Measurements from ENCODE around the gene PBXIP1. TPM values are rescaled to one million over a fixed set of nuclear protein-coding genes. Genes with fewer than 3 reads are reported as not detected.

Gene PBXIP1
- total and polyA plus RNA-seq, 2 of the 13 experiments (the other 11 are each of a cell fraction or from before 2014, with no cell fraction given), result 16.3 to 31.9 TPM

DNA sequence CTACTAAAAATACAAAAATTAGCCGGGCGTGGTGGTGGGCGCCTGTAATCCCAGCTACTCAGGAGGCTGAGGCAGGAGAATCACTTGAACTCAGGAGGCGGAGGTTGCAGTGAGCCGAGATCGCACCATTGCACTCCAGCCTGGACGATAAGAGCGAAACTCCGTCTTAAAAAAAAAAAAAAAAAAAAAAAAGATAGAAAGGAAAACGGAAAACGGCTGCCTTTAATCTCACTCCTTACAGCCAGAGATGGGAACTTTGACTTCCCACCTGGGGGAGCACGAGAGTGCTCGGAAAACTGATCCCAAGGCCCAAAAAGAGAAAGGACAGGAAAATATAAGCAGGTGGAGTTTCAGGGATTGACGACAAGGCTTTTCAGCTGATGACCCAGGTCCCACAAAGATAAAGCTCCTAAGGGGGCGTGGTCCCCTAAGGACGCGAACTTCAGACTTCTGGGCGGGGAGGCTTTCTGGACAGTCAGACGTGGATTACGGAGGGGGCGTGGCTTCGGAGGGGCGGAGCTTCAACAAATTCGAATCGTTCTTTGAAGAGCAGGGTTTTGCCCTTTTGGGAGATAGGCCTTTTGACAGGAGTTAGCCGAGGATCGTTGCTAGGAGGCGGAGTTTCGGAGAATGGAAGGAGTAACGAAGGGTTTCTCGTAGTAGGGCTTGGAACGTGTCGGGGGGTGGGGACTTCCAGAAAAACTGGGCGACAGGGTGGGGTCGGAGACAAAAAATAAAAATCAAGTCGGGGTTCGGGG, 17.6 kb upstream of the PBXIP1 start (continued):
- peak; percentile 43; the same call in 1 of the 2 replicates for TF ChIP-seq NCOR1 (IDR thresholded peaks at IDR 0.05; ENCODE audit: borderline replicate concordance, low read length)
- no peak for TF ChIP-seq ZSCAN9 (CRISPR knock-in tag; IDR thresholded peaks at IDR 0.05; ENCODE audit: borderline replicate concordance)
- TF ChIP-seq, protein P1, sequence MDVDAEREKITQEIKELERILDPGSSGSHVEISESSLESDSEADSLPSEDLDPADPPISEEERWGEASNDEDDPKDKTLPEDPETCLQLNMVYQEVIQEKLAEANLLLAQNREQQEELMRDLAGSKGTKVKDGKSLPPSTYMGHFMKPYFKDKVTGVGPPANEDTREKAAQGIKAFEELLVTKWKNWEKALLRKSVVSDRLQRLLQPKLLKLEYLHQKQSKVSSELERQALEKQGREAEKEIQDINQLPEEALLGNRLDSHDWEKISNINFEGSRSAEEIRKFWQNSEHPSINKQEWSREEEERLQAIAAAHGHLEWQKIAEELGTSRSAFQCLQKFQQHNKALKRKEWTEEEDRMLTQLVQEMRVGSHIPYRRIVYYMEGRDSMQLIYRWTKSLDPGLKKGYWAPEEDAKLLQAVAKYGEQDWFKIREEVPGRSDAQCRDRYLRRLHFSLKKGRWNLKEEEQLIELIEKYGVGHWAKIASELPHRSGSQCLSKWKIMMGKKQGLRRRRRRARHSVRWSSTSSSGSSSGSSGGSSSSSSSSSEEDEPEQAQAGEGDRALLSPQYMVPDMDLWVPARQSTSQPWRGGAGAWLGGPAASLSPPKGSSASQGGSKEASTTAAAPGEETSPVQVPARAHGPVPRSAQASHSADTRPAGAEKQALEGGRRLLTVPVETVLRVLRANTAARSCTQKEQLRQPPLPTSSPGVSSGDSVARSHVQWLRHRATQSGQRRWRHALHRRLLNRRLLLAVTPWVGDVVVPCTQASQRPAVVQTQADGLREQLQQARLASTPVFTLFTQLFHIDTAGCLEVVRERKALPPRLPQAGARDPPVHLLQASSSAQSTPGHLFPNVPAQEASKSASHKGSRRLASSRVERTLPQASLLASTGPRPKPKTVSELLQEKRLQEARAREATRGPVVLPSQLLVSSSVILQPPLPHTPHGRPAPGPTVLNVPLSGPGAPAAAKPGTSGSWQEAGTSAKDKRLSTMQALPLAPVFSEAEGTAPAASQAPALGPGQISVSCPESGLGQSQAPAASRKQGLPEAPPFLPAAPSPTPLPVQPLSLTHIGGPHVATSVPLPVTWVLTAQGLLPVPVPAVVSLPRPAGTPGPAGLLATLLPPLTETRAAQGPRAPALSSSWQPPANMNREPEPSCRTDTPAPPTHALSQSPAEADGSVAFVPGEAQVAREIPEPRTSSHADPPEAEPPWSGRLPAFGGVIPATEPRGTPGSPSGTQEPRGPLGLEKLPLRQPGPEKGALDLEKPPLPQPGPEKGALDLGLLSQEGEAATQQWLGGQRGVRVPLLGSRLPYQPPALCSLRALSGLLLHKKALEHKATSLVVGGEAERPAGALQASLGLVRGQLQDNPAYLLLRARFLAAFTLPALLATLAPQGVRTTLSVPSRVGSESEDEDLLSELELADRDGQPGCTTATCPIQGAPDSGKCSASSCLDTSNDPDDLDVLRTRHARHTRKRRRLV (CRISPR knock-in tag; IDR thresholded peaks at IDR 0.05), result no peak
- TF ChIP-seq ZNF569 (CRISPR knock-in tag; IDR thresholded peaks at IDR 0.05; ENCODE audit: borderline replicate concordance), result no peak
- peak; percentile 18; the same call in 1 of the 2 replicates for TF ChIP-seq YEATS4 (CRISPR knock-in tag; IDR thresholded peaks at IDR 0.05; ENCODE audit: borderline replicate concordance)
- TF ChIP-seq KLF16 (CRISPR knock-in tag; IDR thresholded peaks at IDR 0.05), result peak in 1 of 2 experiments; percentile 21; a peak in 1 of 4 replicates
- peak; percentile 64 for TF ChIP-seq PHF21A (CRISPR knock-in tag; IDR thresholded peaks at IDR 0.05)
- 0 out of 2 replicates have a peak, but pooled peaks have one; percentile 32 for TF ChIP-seq FOXK2 (IDR thresholded peaks at IDR 0.05)
- TF ChIP-seq NR2F6 (IDR thresholded peaks at IDR 0.05), result no peak
- TF ChIP-seq NR2F6 (CRISPR knock-in tag; IDR thresholded peaks at IDR 0.05), result peak; percentile 58
- TF ChIP-seq LCORL (IDR thresholded peaks at IDR 0.05), result no peak
- TF ChIP-seq LCORL (CRISPR knock-in tag; IDR thresholded peaks at IDR 0.05), result peak; percentile 56; the same call in 1 of the 2 replicates
- peak; percentile 12; the same call in 1 of the 2 replicates for TF ChIP-seq ZNF788 (CRISPR knock-in tag; IDR thresholded peaks at IDR 0.05; ENCODE audit: borderline replicate concordance)
- TF ChIP-seq, protein P2, sequence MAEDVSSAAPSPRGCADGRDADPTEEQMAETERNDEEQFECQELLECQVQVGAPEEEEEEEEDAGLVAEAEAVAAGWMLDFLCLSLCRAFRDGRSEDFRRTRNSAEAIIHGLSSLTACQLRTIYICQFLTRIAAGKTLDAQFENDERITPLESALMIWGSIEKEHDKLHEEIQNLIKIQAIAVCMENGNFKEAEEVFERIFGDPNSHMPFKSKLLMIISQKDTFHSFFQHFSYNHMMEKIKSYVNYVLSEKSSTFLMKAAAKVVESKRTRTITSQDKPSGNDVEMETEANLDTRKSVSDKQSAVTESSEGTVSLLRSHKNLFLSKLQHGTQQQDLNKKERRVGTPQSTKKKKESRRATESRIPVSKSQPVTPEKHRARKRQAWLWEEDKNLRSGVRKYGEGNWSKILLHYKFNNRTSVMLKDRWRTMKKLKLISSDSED (CRISPR knock-in tag; IDR thresholded peaks at IDR 0.05), result no peak
- 0 out of 2 replicates have a peak, but pooled peaks have one; percentile 25 for TF ChIP-seq HES4 (CRISPR knock-in tag; IDR thresholded peaks at IDR 0.05; ENCODE audit: borderline replicate concordance)
- TF ChIP-seq SP5 (CRISPR knock-in tag; IDR thresholded peaks at IDR 0.05; ENCODE audit: borderline replicate concordance, low read depth), result peak; percentile 99
- TF ChIP-seq ZNF615 (CRISPR knock-in tag; IDR thresholded peaks at IDR 0.05; ENCODE audit: borderline replicate concordance), result peak; percentile 32; the same call in 1 of the 2 replicates
- TF ChIP-seq SIN3A (IDR thresholded peaks at IDR 0.05; ENCODE audit: borderline replicate concordance, low read depth, low read length), result 0 out of 2 replicates have a peak, but pooled peaks have one; percentile 44
- TF ChIP-seq ZBTB7B (CRISPR knock-in tag; IDR thresholded peaks at IDR 0.05), result no peak; the same call in 1 of the 2 replicates
- TF ChIP-seq, protein P3, sequence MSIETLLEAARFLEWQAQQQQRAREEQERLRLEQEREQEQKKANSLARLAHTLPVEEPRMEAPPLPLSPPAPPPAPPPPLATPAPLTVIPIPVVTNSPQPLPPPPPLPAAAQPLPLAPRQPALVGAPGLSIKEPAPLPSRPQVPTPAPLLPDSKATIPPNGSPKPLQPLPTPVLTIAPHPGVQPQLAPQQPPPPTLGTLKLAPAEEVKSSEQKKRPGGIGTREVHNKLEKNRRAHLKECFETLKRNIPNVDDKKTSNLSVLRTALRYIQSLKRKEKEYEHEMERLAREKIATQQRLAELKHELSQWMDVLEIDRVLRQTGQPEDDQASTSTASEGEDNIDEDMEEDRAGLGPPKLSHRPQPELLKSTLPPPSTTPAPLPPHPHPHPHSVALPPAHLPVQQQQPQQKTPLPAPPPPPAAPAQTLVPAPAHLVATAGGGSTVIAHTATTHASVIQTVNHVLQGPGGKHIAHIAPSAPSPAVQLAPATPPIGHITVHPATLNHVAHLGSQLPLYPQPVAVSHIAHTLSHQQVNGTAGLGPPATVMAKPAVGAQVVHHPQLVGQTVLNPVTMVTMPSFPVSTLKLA (IDR thresholded peaks at IDR 0.05), result 0 out of 2 replicates have a peak, but pooled peaks have one; percentile 40
- TF ChIP-seq, protein P4, sequence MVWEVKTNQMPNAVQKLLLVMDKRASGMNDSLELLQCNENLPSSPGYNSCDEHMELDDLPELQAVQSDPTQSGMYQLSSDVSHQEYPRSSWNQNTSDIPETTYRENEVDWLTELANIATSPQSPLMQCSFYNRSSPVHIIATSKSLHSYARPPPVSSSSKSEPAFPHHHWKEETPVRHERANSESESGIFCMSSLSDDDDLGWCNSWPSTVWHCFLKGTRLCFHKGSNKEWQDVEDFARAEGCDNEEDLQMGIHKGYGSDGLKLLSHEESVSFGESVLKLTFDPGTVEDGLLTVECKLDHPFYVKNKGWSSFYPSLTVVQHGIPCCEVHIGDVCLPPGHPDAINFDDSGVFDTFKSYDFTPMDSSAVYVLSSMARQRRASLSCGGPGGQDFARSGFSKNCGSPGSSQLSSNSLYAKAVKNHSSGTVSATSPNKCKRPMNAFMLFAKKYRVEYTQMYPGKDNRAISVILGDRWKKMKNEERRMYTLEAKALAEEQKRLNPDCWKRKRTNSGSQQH (CRISPR knock-in tag; IDR thresholded peaks at IDR 0.05; ENCODE audit: low read depth), result no peak
- TF ChIP-seq SAP130 (CRISPR knock-in tag; IDR thresholded peaks at IDR 0.05; ENCODE audit: low read depth), result peak; percentile 84
